Vagina (tissue), 2 donors: ENCODE measurements around the gene CABCOCO1. TPM values are rescaled to one million over a fixed set of nuclear protein-coding genes. Genes with fewer than 3 reads are reported as not detected.
A peak's percentile ranks its signal among the peaks of the same experiment; 100 is the strongest.

Source experiments
- DNase-seq, 2 donors: peaks; one replicate each; pipeline ENCODE4 v3.0.0-alpha.2; 2017; ENCODE audit errors: extremely low spot score in 2 of 2
- H3K27ac ChIP-seq: fragments of 200-600 bp; sonication (generic); one replicate; pipeline ENCODE4 v1.5.1; 2019
- H3K27me3 ChIP-seq: fragments of 200-600 bp; sonication (generic); one replicate; pipeline ENCODE4 v1.5.1; 2019
- H3K36me3 ChIP-seq, 2 donors: fragments of 200-600 bp; sonication (generic); one replicate each; pipeline ENCODE4 v1.5.1; 2017 to 2019
- H3K4me1 ChIP-seq: fragments of 200-600 bp; sonication (generic); one replicate; pipeline ENCODE4 v1.5.1; 2019
- H3K4me3 ChIP-seq, 2 donors: fragments of 200-600 bp; sonication (generic); 1 replicate in 1 of 2; 2 replicates in 1 of 2; pipeline ENCODE4 v1.5.1; 2016 to 2019
- H3K9me3 ChIP-seq: fragments of 200-600 bp; sonication (generic); one replicate; pipeline ENCODE4 v1.5.1; 2019
- CTCF ChIP-seq, 3 experiments: fragments of 450-650 bp in 2 of 3; fragments of 200-600 bp in 1 of 3; sonication (generic) in 1 of 3; IDR thresholded peaks; one replicate each; pipeline ENCODE4 v1.5.1; 2017 to 2019; ENCODE audit warnings: antibody characterized with exemption in 3 of 3, mild to moderate bottlenecking in 2 of 3, moderate library complexity in 2 of 3
- POLR2A ChIP-seq, 2 donors: fragments of 450-650 bp; IDR thresholded peaks; one replicate each; pipeline ENCODE4 v1.6.1; 2017; ENCODE audit warnings: antibody characterized with exemption in 2 of 2, mild to moderate bottlenecking in 2 of 2, moderate library complexity in 2 of 2
- POLR2AphosphoS5 ChIP-seq, 2 donors: sonication (generic); formaldehyde crosslinking; IDR thresholded peaks; one replicate each; pipeline ENCODE4 v1.9.0; 2017; ENCODE audit warnings: antibody characterized with exemption in 2 of 2, mild to moderate bottlenecking in 2 of 2, low read depth in 1 of 2; ENCODE audit not compliant: insufficient read depth in 1 of 2
- intact Hi-C: fragments of 100-400 bp; cut with DNase I; formaldehyde crosslinking; loops from one replicate; pipeline ENCODE4 v1.15.1; 2023
- total RNA-seq: library from RNA; depleted of rRNA; stranded (reverse); fragments of >200 nt; gene quantifications from one replicate; pipeline ENCODE4 v1.2.3, GENCODE V29; 2016

CABCOCO1 gene
- total RNA-seq, 1 donor from 2014 or later, result not detected

DNA sequence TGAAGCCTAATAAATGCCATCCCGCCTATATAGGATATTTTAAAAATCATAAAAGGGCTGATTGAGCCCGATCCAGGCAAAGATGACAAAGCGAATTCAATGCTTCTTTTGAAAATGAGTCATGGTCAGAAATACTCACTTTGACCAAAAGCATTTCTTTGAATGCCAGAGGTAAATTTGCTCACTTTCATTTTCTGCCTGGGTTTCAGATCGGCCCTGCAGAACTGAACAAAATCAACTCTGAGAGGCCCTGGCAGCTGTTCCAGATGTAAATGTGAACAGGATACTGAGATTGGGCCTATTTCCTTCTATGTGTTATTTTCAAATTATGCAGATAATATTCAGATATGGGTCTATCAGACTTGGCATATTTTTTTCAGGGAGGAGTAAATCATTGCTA lies 124.0 kb downstream of the CABCOCO1 start:
- intact Hi-C loops, result no loop called here
- Histone ChIP-seq H3K9me3 (no peaks in the 10 kb centered on the region), H3K36me3 (no peaks in the 10 kb centered on the region), H3K27me3 (no peaks in the 10 kb centered on the region), H3K4me1 (peaks cover 26% of the 10 kb centered on the region), H3K4me3 (peak overlapping the region in 1 of 2 donors; percentile 3), H3K27ac (no peak overlapping the region)
- TF ChIP-seq POLR2A (IDR thresholded peaks at IDR 0.05) (no peak), CTCF (IDR thresholded peaks at IDR 0.05) (no peak), POLR2AphosphoS5 (IDR thresholded peaks at IDR 0.05; ENCODE audit: insufficient read depth in 1 of 2, low read depth in 1 of 2) (no peak)
- DNase-seq, result no peak

DNA sequence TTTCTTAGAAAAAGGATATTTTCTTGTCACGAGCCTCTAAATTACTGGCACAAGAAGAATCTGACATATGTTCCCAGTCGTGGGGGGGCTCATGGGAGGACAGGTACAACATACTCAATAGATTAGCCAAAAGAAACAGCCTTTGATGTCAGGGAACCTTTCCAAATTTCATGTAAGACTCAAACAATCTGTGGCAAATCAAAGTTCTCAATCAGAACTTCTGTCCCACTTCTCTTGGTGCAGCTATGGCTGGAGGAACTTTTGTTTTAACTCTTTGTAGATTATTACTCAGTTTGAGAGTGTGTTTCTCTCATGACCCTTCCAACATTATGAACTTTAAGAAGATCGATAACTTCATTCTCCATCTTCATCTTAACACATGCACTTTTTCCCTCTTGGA lies 124.4 kb downstream of the CABCOCO1 start:
- TF ChIP-seq CTCF (IDR thresholded peaks at IDR 0.05) (no peak), POLR2AphosphoS5 (IDR thresholded peaks at IDR 0.05; ENCODE audit: insufficient read depth in 1 of 2, low read depth in 1 of 2) (no peak), POLR2A (IDR thresholded peaks at IDR 0.05) (no peak)
- Histone ChIP-seq H3K4me1 (peaks cover 26% of the 10 kb centered on the region), H3K9me3 (no peaks in the 10 kb centered on the region), H3K4me3 (peak overlapping the region in 1 of 2 donors; percentile 3), H3K27me3 (no peaks in the 10 kb centered on the region), H3K36me3 (no peaks in the 10 kb centered on the region), H3K27ac (no peak overlapping the region)
- intact Hi-C loops, result no loop called here
- no peak for DNase-seq

DNA sequence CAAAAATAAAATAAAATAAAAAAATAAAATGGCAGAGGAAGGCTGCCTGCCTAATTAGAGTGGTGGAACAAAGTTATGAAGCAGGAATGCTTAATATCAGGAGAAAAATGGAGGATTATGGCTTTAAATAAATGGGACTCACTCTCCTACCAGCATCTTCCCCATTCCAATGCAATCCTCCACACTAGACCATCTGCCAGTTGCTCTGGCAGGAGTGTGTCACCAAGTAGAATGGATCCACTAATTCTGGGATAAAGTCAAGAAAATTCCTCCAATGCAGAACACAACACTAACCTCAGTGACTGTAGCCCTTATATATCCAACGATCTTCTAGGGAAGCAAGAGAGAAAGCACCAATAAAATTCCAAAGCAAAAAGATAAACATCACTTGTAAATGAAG lies 126.3 kb downstream of the CABCOCO1 start:
- no peak for TF ChIP-seq POLR2AphosphoS5 (IDR thresholded peaks at IDR 0.05; ENCODE audit: insufficient read depth in 1 of 2, low read depth in 1 of 2)
- no peak for TF ChIP-seq CTCF (IDR thresholded peaks at IDR 0.05)
- no peak overlapping the region for H3K4me3 ChIP-seq
- no peak for DNase-seq
- no peak overlapping the region for H3K27ac ChIP-seq
- no peaks in the 10 kb centered on the region for H3K36me3 ChIP-seq
- H3K9me3 ChIP-seq, result no peaks in the 10 kb centered on the region
- H3K4me1 ChIP-seq, result peaks cover 26% of the 10 kb centered on the region
- intact Hi-C loops, result no loop called here
- no peaks in the 10 kb centered on the region for H3K27me3 ChIP-seq

DNA sequence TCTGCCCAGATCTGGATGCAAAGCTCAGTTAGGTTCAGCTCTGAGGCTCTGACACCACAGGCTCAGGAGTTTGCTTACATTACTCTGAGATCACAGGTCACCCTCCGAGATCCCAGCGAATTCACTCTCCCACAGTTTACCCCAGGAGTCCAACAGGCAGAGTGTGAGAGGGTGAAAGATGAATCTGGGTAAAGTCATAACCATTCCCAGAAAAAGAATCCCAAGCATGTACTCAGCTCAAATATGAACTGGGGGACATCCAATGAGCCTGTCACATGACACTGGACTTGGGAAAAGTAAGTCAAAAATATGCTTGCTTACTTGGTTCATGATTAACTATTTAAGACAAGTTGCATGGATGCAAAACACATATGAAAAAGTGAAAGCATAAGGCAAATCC lies 128.5 kb downstream of the CABCOCO1 start:
- Histone ChIP-seq H3K9me3 (no peaks in the 10 kb centered on the region), H3K27ac (no peak overlapping the region), H3K27me3 (no peaks in the 10 kb centered on the region), H3K4me1 (peaks cover 16% of the 10 kb centered on the region), H3K4me3 (no peak overlapping the region), H3K36me3 (no peaks in the 10 kb centered on the region)
- intact Hi-C loops, result no loop called here
- TF ChIP-seq POLR2AphosphoS5 (IDR thresholded peaks at IDR 0.05; ENCODE audit: insufficient read depth in 1 of 2, low read depth in 1 of 2) (no peak), CTCF (IDR thresholded peaks at IDR 0.05) (no peak), POLR2A (IDR thresholded peaks at IDR 0.05) (no peak)
- DNase-seq, result no peak

DNA sequence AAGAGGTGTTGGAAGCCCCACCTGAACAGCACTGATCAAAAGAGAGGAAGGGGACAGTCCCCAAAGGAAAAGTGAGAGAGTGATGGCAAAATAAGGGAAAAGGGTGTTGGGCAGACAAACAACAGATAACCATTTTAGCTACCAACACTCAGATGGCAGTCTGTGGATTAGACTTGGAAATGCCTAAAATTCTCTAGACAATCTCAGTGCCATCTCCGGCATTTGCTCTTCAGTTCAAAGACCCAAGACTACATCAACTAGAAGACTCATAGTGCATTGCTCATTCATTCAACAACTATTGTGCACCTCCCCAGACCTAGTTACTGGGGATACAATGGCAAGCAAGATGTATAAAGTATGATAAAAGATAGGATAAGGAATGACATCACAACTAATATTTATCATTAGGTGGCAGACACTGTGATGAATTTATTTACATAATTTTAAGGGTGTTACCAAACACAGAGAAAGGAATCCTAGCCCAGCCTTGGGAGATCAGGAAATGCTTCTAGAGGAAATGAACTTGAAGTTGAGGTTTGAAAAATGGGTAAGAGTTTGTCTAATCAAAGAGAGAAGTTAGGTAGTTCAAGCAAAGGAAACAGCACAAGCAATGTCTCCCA lies 129.5 kb downstream of the CABCOCO1 start:
- Histone ChIP-seq H3K27me3 (no peaks in the 10 kb centered on the region), H3K4me3 (no peak overlapping the region), H3K9me3 (no peaks in the 10 kb centered on the region), H3K4me1 (peaks cover 7% of the 10 kb centered on the region), H3K36me3 (no peaks in the 10 kb centered on the region), H3K27ac (no peak overlapping the region)
- no peak for TF ChIP-seq CTCF (IDR thresholded peaks at IDR 0.05)
- no peak for TF ChIP-seq POLR2AphosphoS5 (IDR thresholded peaks at IDR 0.05; ENCODE audit: insufficient read depth in 1 of 2, low read depth in 1 of 2)
- no peak for TF ChIP-seq POLR2A (IDR thresholded peaks at IDR 0.05)
- intact Hi-C loops, result no loop called here
- no peak for DNase-seq
